Prostate gland (tissue), 2 donors: ENCODE measurements around the gene BCL3. TPM values are rescaled to one million over a fixed set of nuclear protein-coding genes. Genes with fewer than 3 reads are reported as not detected.

Experiments used
- DNase-seq: peaks from one replicate; pipeline ENCODE4 v3.0.0-alpha.2; 2019; ENCODE audit warnings: low spot score
- H3K27ac ChIP-seq, 2 donors: fragments of 200-600 bp; sonication (generic); 2 replicates each; pipeline ENCODE4 v1.5.1; 2017 to 2019
- H3K27me3 ChIP-seq: fragments of 200-600 bp; sonication (generic); replicated peaks from 2 replicates; pipeline ENCODE4 v1.5.1; 2019; ENCODE audit not compliant: insufficient read depth
- H3K36me3 ChIP-seq, 2 donors: fragments of 200-600 bp; sonication (generic); 1 replicate in 1 of 2; 2 replicates in 1 of 2; pipeline versions ENCODE4 v1.5.1 to v1.8.1; 2017 to 2019
- H3K4me1 ChIP-seq: fragments of 200-600 bp; sonication (generic); replicated peaks from 2 replicates; pipeline ENCODE4 v1.5.1; 2019
- H3K4me3 ChIP-seq, 2 donors: fragments of 200-600 bp; sonication (generic); 2 replicates each; pipeline ENCODE4 v1.5.1; 2017 to 2019
- H3K9me3 ChIP-seq: fragments of 200-600 bp; sonication (generic); 2 replicates; pipeline ENCODE4 v1.5.1; 2017
- CTCF ChIP-seq, 4 experiments: fragments of 200-600 bp in 2 of 4; fragments of 450-650 bp in 2 of 4; sonication (generic) in 2 of 4; IDR thresholded peaks; 1 replicate in 3 of 4; 2 replicates in 1 of 4; pipeline ENCODE4 v1.5.1; 2016 to 2019; ENCODE audit warnings: antibody characterized with exemption in 4 of 4, mild to moderate bottlenecking in 2 of 4, moderate library complexity in 2 of 4
- POLR2A ChIP-seq: fragments of 450-650 bp; IDR thresholded peaks from one replicate; pipeline ENCODE4 v1.6.1; 2016; ENCODE audit warnings: antibody characterized with exemption, mild to moderate bottlenecking
- POLR2AphosphoS5 ChIP-seq: sonication (generic); formaldehyde crosslinking; IDR thresholded peaks from one replicate; pipeline ENCODE4 v1.6.1; 2017; ENCODE audit warnings: antibody characterized with exemption
- WGBS: methylation state at CpG from one replicate; pipeline ENCODE4 v1.1.5; 2018; 5-methylcytosine and 5-hydroxymethylcytosine counted together
- intact Hi-C: fragments of 100-400 bp; cut with DNase I; formaldehyde crosslinking; loops from one replicate; pipeline ENCODE4 v1.14.2; 2022
- microRNA-seq: library from miRNA; unstranded; fragments of <30 nt; microRNA quantifications from one replicate; pipeline ENCODE4, GENCODE V29; 2016
- small RNA-seq, 2 donors: library from RNA; depleted of rRNA; stranded (forward); fragments of <200 nt; gene quantifications; one replicate each; pipeline ENCODE3, GENCODE V24; 2016
- total RNA-seq, 2 donors: library from RNA; depleted of rRNA; stranded (reverse); fragments of >200 nt; gene quantifications; one replicate each; pipeline ENCODE4 v1.1.0, GENCODE V29; 2016

BCL3 gene
- total RNA-seq, 2 donors from 2014 or later, result 22.6 to 44.0 TPM

- Histone ChIP-seq H3K9me3 (no peaks in the 10 kb centered on the region), H3K27ac (peak overlapping the region; percentile 89 to 90), H3K36me3 (no peaks in the 10 kb centered on the region), H3K4me1 (peaks cover 22% of the 10 kb centered on the region), H3K27me3 (no peaks in the 10 kb centered on the region), H3K4me3 (peak overlapping the region in 1 of 2 donors; percentile 72)
- WGBS, result 24% methylated on average over 14 of the region's 14 CpGs
- TF ChIP-seq CTCF (IDR thresholded peaks at IDR 0.05) (peak in 3 of 4 experiments; percentile 50 to 58 (median 55)), POLR2AphosphoS5 (no peak)
- DNase-seq, result peak; percentile 34
- intact Hi-C loops, result loop anchor here (2.0 kb wide), 1 partner anchor 37 kb away; no protein-coding TSS in a partner anchor
Measured at GRCh38 chr19:44807652-44808462, 59.3 kb downstream of the BCL3 start.

GRCh38 chr19:44808463-44809371 lies 60.2 kb downstream of the BCL3 start, which contains the start of gene BCAM:
Gene BCAM, plus strand, starts transcription at chr19:44809103. Its CDS starts 22 bp downstream, at chr19:44809125.
- intact Hi-C loops, result loop anchor here (2.0 kb wide), 1 partner anchor 36 kb away; no protein-coding TSS in a partner anchor
- Histone ChIP-seq H3K9me3 (no peaks in the 10 kb centered on the region), H3K4me3 (peak within 1 kb of the TSS; percentile 66 to 72), H3K4me1 (peaks cover 22% of the 10 kb centered on the region), H3K36me3 (peaks cover 0 to 7% of the 10 kb centered on the region in 2 donors), H3K27ac (peak within 1 kb of the TSS; percentile 89 to 90), H3K27me3 (no peaks in the 10 kb centered on the region)
- DNase-seq, result peak; percentile 71
- WGBS, result 3% methylated on average over 34 of the region's 59 CpGs
- TF ChIP-seq POLR2AphosphoS5 (peak; percentile 49), POLR2A (peak; percentile 61), CTCF (IDR thresholded peaks at IDR 0.05) (peak in 1 of 4 experiments; percentile 8)

Small RNA genes within 50 kb of the gene (microRNA-seq; reads per million reads assigned to microRNA genes)
- not detected for gene MIR8085

Small RNA genes within 50 kb of the gene (small RNA-seq; reads per million reads assigned to genes)
- gene RF00156 (0 reads per million in 2 donors), gene RF00285 (0 reads per million in 2 donors)

Other genes with a start within 250 kb of the BCL3 start
- gene ZNF180, start 248.2 kb upstream of the BCL3 start, total RNA-seq, result 10 to 100 TPM in 1 of 2 donors, 1 to 10 TPM in 1; 8.3 to 18.5 TPM
- gene CEACAM20, start 219.0 kb upstream of the BCL3 start, total RNA-seq, result 1 to 10 TPM in 1 of 2 donors, not detected in 1; 2.6 TPM
- gene IGSF23, start 135.1 kb upstream of the BCL3 start, total RNA-seq, result not detected
- 10 to 100 TPM; 30.1 to 35.6 TPM for gene PVR, start 104.8 kb upstream of the BCL3 start, total RNA-seq
- 1 to 10 TPM; 3.6 to 8.1 TPM for gene CEACAM19, start 77.2 kb upstream of the BCL3 start, total RNA-seq
- not detected for gene CEACAM16, start 49.6 kb upstream of the BCL3 start, total RNA-seq
- gene CBLC, start 29.2 kb downstream of the BCL3 start, total RNA-seq, result 10 to 100 TPM; 30.1 to 33.6 TPM
- 100 to 1,000 TPM; 258 to 501 TPM for gene BCAM, start 60.4 kb downstream of the BCL3 start, total RNA-seq
- gene NECTIN2, start 97.6 kb downstream of the BCL3 start, total RNA-seq, result 100 to 1,000 TPM; 223 to 279 TPM
- 10 to 100 TPM; 44.9 to 81.3 TPM for gene TOMM40, start 142.5 kb downstream of the BCL3 start, total RNA-seq
- gene APOE, start 157.1 kb downstream of the BCL3 start, total RNA-seq, result 100 to 1,000 TPM; 206 to 503 TPM
- gene APOC1, start 165.9 kb downstream of the BCL3 start, total RNA-seq, result 10 to 100 TPM in 1 of 2 donors, 1 to 10 TPM in 1; 7.3 to 80.1 TPM
- gene APOC4, start 193.5 kb downstream of the BCL3 start, total RNA-seq, result not detected
- gene APOC2, start 197.3 kb downstream of the BCL3 start, total RNA-seq, result not detected
- 100 to 1,000 TPM; 102 to 185 TPM for gene CLPTM1, start 206.7 kb downstream of the BCL3 start, total RNA-seq